Panc1 (cell line): ENCODE measurements around the gene GRIK3. TPM values are rescaled to one million over a fixed set of nuclear protein-coding genes. Genes with fewer than 3 reads are reported as not detected.

ENCODE experiments used
- ATAC-seq: fragments of 200-7000 bp; cut with Tn5 transposase; 2 replicates; pipeline ENCODE4 v1.9.1; 2020; ENCODE audit warnings: mild to moderate bottlenecking, moderate library complexity
- BruUV-seq: library from RNA; stranded (reverse); fragments of 400-500 nt; replicated peaks from 2 replicates; lab custom pipeline; 2021; lab: Mats Ljungman, UMichigan
- CTCF ChIA-PET: fragments of 300-600 bp; sonication (Branson Sonifier 250); formaldehyde crosslinking; loops from one replicate; lab custom pipeline; 2022; ENCODE audit warnings: antibody characterized with exemption; lab: Charles Lee
- POLR2A ChIA-PET: fragments of 300-600 bp; sonication (Branson Sonifier 250); formaldehyde crosslinking; loops from one replicate; lab custom pipeline; 2022; ENCODE audit warnings: antibody characterized with exemption; lab: Charles Lee
- DNase-seq: peaks from one replicate; pipeline ENCODE4 v3.0.0-alpha.2; 2010; ENCODE audit warnings: low read depth, low spot score
- H3K27ac ChIP-seq: 2 replicates; pipeline ENCODE4 v1.5.1; 2011; ENCODE audit warnings: mild to moderate bottlenecking, low read length, inconsistent platforms
- H3K27me3 ChIP-seq: fragments of 200-500 bp; sonication (Bioruptor generic); 2 replicates; pipeline ENCODE4 v1.6.0; 2014; ENCODE audit warnings: low read length, inconsistent platforms; ENCODE audit not compliant: control insufficient read depth, insufficient read depth
- H3K36me3 ChIP-seq: fragments of 200-500 bp; sonication (Bioruptor generic); 2 replicates; pipeline ENCODE4 v1.5.1; 2014; ENCODE audit warnings: inconsistent platforms, mild to moderate bottlenecking, low read length, moderate library complexity; ENCODE audit not compliant: control insufficient read depth, insufficient read depth
- H3K4me1 ChIP-seq: 2 replicates; pipeline ENCODE4 v1.5.1; 2011; ENCODE audit warnings: inconsistent platforms, mild to moderate bottlenecking, low read length, moderate library complexity; ENCODE audit not compliant: control insufficient read depth, insufficient read depth
- H3K4me3 ChIP-seq, 2 experiments: 2 replicates each; pipeline ENCODE4 v1.5.1; 2011 to 2012; ENCODE audit warnings: low read depth in 2 of 2, low read length in 2 of 2, mild to moderate bottlenecking in 2 of 2, inconsistent platforms in 1 of 2, moderate library complexity in 1 of 2
- H3K9me3 ChIP-seq: fragments of 200-500 bp; sonication (Bioruptor generic); 2 replicates; pipeline ENCODE4 v1.5.1; 2014; ENCODE audit warnings: low read depth, mild to moderate bottlenecking, inconsistent platforms, low read length, moderate library complexity; ENCODE audit not compliant: control insufficient read depth, insufficient read depth
- POLR2AphosphoS5 ChIP-seq: IDR thresholded peaks from 2 replicates; pipeline ENCODE4 v1.6.1; 2012; ENCODE audit warnings: mild to moderate bottlenecking, low read depth, low read length, moderate library complexity
- REST ChIP-seq, 2 experiments: IDR thresholded peaks; 2 replicates each; pipeline ENCODE4 v1.6.1; 2011 to 2012; ENCODE audit warnings: low read depth in 2 of 2, control low read depth in 1 of 2, low read length in 1 of 2, mild to moderate bottlenecking in 1 of 2, moderate library complexity in 1 of 2; ENCODE audit not compliant: insufficient read depth in 1 of 2
- SIN3A ChIP-seq: IDR thresholded peaks from 2 replicates; pipeline ENCODE4 v1.6.1; 2012; ENCODE audit warnings: low read depth, mild to moderate bottlenecking, low read length, moderate library complexity, borderline replicate concordance; ENCODE audit not compliant: insufficient read depth
- TCF7L2 ChIP-seq: IDR thresholded peaks from 2 replicates; pipeline ENCODE4 v1.6.1; 2011; ENCODE audit warnings: mild to moderate bottlenecking, low read depth, low read length, inconsistent platforms
- in situ Hi-C: cut with HindIII; loops from 2 replicates; pipeline ENCODE4 v1.10.0; 2016; ENCODE audit warnings: low sequenced_read_pairs, low pct_unique_long_range_greater_than_20kb
- intact Hi-C: fragments of 100-400 bp; cut with micrococcal nuclease; formaldehyde crosslinking; loops from one replicate; pipeline ENCODE4 v1.10.0; 2022; ENCODE audit not compliant: unreplicated experiment
- total RNA-seq: library from RNA; stranded (reverse); gene quantifications from one replicate; pipeline ENCODE4 v1.2.1, GENCODE V29; 2021; ENCODE audit not compliant: unreplicated experiment
- TF ChIP-seq, protein P1 (sequence below): fragments of 450-650 bp; IDR thresholded peaks from 2 replicates; pipeline ENCODE4 v1.5.1; 2017; ENCODE audit warnings: mild to moderate bottlenecking

Gene GRIK3
- total RNA-seq, 1 experiment from 2014 or later, result not detected

GRCh38 chr1:36911561-36912364 lies 122.6 kb downstream of the GRIK3 start:
- DNase-seq, result no peak

GRCh38 chr1:36910886-36911540 lies 123.3 kb downstream of the GRIK3 start:
- no peak overlapping the region for H3K4me3 ChIP-seq
- intact Hi-C loops (no loop called here), in situ Hi-C loops (no loop called here)
- no peaks in the 10 kb centered on the region for H3K4me1 ChIP-seq
- H3K27ac ChIP-seq, result no peak overlapping the region
- TF ChIP-seq TCF7L2 (no peak), REST (IDR thresholded peaks at IDR 0.05; ENCODE audit: insufficient read depth in 1 of 2, low read depth in 2 of 2, low read length in 1 of 2) (no peak)
- H3K36me3 ChIP-seq, result no peaks in the 10 kb centered on the region
- CTCF ChIA-PET, result no interaction called here
- H3K27me3 ChIP-seq, result peaks cover 2% of the 10 kb centered on the region
- POLR2A ChIA-PET, result no interaction called here
- H3K9me3 ChIP-seq, result no peaks in the 10 kb centered on the region
- ATAC-seq (no peak), DNase-seq (no peak)
- no TSS peak for BruUV-seq

More at GRCh38 chr1:36911561-36912364, 122.6 kb downstream of the GRIK3 start:
- H3K36me3 ChIP-seq, result no peaks in the 10 kb centered on the region
- no peak overlapping the region for H3K4me3 ChIP-seq
- no peaks in the 10 kb centered on the region; the same call in none of the 2 replicates for H3K27me3 ChIP-seq
- no TSS peak for BruUV-seq
- CTCF ChIA-PET, result no interaction called here
- POLR2A ChIA-PET, result no interaction called here
- intact Hi-C loops, result no loop called here
- in situ Hi-C loops, result no loop called here
- H3K4me1 ChIP-seq, result no peaks in the 10 kb centered on the region
- TF ChIP-seq REST (IDR thresholded peaks at IDR 0.05; ENCODE audit: insufficient read depth in 1 of 2, low read depth in 2 of 2, low read length in 1 of 2) (no peak), SIN3A (no peak), POLR2AphosphoS5 (no peak), TCF7L2 (no peak)
- TF ChIP-seq, protein P1, sequence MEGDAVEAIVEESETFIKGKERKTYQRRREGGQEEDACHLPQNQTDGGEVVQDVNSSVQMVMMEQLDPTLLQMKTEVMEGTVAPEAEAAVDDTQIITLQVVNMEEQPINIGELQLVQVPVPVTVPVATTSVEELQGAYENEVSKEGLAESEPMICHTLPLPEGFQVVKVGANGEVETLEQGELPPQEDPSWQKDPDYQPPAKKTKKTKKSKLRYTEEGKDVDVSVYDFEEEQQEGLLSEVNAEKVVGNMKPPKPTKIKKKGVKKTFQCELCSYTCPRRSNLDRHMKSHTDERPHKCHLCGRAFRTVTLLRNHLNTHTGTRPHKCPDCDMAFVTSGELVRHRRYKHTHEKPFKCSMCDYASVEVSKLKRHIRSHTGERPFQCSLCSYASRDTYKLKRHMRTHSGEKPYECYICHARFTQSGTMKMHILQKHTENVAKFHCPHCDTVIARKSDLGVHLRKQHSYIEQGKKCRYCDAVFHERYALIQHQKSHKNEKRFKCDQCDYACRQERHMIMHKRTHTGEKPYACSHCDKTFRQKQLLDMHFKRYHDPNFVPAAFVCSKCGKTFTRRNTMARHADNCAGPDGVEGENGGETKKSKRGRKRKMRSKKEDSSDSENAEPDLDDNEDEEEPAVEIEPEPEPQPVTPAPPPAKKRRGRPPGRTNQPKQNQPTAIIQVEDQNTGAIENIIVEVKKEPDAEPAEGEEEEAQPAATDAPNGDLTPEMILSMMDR, result no peak
- H3K27ac ChIP-seq, result no peak overlapping the region
- H3K9me3 ChIP-seq, result no peaks in the 10 kb centered on the region
- no peak for ATAC-seq
